HG02885 (cell line): ENCODE results near the gene NFIC.

Source experiments
- ATAC-seq: cut with Tn5 transposase; IDR thresholded peaks from one replicate; pipeline ENCODE4 v1.9.1; 2021; ENCODE audit warnings: mild to moderate bottlenecking; ENCODE audit not compliant: unreplicated experiment, poor library complexity

Gene NFIC

GRCh38 chr19:3479177-3479833, 112.9 kb downstream of the NFIC start:
- no peak for ATAC-seq

GRCh38 chr19:3479834-3480215, 113.4 kb downstream of the NFIC start:
- ATAC-seq = no peak

GRCh38 chr19:3480383-3481091, 114.2 kb downstream of the NFIC start, which contains the start of gene SMIM24:
TSS of gene SMIM24 (minus strand) at chr19:3480525. CDS start at chr19:3480463, 62 bp downstream.
- ATAC-seq = no peak

GRCh38 chr19:3481241-3482090, 115.1 kb downstream of the NFIC start:
- no peak for ATAC-seq

GRCh38 chr19:3482507-3483225, 116.3 kb downstream of the NFIC start:
- ATAC-seq = no peak

GRCh38 chr19:3483226-3483628, 116.8 kb downstream of the NFIC start, which contains the start of gene SMIM44:
TSS of gene SMIM44 (minus strand) at chr19:3483441. CDS start at chr19:3483403, 38 bp downstream.
- no peak for ATAC-seq

GRCh38 chr19:3491396-3492119, 125.2 kb downstream of the NFIC start:
- no peak for ATAC-seq

GRCh38 chr19:3492131-3492839, 125.9 kb downstream of the NFIC start:
- no peak for ATAC-seq

GRCh38 chr19:3492919-3493318, 126.5 kb downstream of the NFIC start:
- ATAC-seq = no peak

GRCh38 chr19:3493651-3494050, 127.3 kb downstream of the NFIC start:
- ATAC-seq = no peak

- no peak for ATAC-seq
Measured at GRCh38 chr19:3494051-3494450, 127.7 kb downstream of the NFIC start.

GRCh38 chr19:3494559-3494958, 128.2 kb downstream of the NFIC start:
- no peak for ATAC-seq

- no peak for ATAC-seq
Measured at GRCh38 chr19:3496392-3497273, 130.2 kb downstream of the NFIC start.

- no peak for ATAC-seq
Measured at GRCh38 chr19:3497757-3498520, 131.6 kb downstream of the NFIC start.

GRCh38 chr19:3499738-3500428, 133.5 kb downstream of the NFIC start:
- peak; percentile 5 for ATAC-seq

GRCh38 chr19:3500429-3501101, 134.2 kb downstream of the NFIC start, which contains the start of gene DOHH:
TSS of gene DOHH (minus strand) at chr19:3500674. CDS start at chr19:3496814, 3,860 bp downstream.
- ATAC-seq = peak; percentile 84
